Osteocyte (in vitro differentiated cells): ENCODE results near the gene CD27. TPM values are rescaled to one million over a fixed set of nuclear protein-coding genes. Genes with fewer than 3 reads are reported as not detected.
"Not testable (repeated sequence)": the region's sequence is repeated elsewhere in the genome, so short reads cannot be mapped to it uniquely, and the experiment has no call there.

Experiments
- DNase-seq: peaks from one replicate; pipeline ENCODE4 v3.0.0; 2021; ENCODE audit warnings: mixed read lengths; ENCODE audit not compliant: unreplicated experiment; ENCODE audit errors: extremely low spot score
- H3K27ac Mint-ChIP-seq: one replicate; pipeline ENCODE4 v1.8.0; 2021; ENCODE audit warnings: mild to moderate bottlenecking, mixed read lengths; ENCODE audit not compliant: unreplicated experiment
- H3K27me3 Mint-ChIP-seq: one replicate; pipeline ENCODE4 v1.8.0; 2021; ENCODE audit warnings: mixed read lengths; ENCODE audit not compliant: unreplicated experiment
- H3K36me3 Mint-ChIP-seq: one replicate; pipeline ENCODE4 v1.8.0; 2021; ENCODE audit warnings: mixed read lengths; ENCODE audit not compliant: unreplicated experiment
- H3K4me1 Mint-ChIP-seq: one replicate; pipeline ENCODE4 v1.8.0; 2021; ENCODE audit warnings: mixed read lengths; ENCODE audit not compliant: unreplicated experiment
- H3K4me3 Mint-ChIP-seq: one replicate; pipeline ENCODE4 v1.8.0; 2021; ENCODE audit warnings: mild to moderate bottlenecking, moderate library complexity, mixed read lengths; ENCODE audit not compliant: unreplicated experiment
- H3K9me3 Mint-ChIP-seq: one replicate; pipeline ENCODE4 v1.8.0; 2021; ENCODE audit warnings: mixed read lengths; ENCODE audit not compliant: unreplicated experiment
- total RNA-seq: library from RNA; stranded (reverse); gene quantifications from 2 replicates; pipeline ENCODE4 v1.2.1, GENCODE V29; 2021
- TF ChIP-seq, protein P1 (sequence below): fragments of 200-600 bp; sonication (generic); IDR thresholded peaks from 2 replicates; pipeline ENCODE4 v1.5.0; 2021; ENCODE audit warnings: antibody characterized with exemption, mild to moderate bottlenecking, moderate library complexity

The CD27 gene
- total RNA-seq, 1 donor from 2014 or later: not detected

DNA sequence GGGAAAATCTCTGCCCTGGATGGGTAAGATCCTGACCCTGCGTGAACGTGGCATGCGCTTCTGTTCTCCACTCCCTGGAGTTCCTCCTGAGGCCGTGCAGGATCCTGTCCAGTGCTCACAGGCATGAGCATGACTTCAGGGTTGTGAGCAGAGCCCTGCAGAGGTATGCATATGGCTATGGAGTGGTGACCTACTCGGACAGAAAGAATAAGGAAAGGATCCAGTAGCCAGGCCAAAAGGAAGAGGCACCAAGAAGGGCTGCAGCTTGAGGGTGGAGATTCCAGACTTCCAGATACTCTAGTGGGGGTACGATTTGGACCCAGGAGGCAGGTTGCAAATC, 20.8 kb upstream of the CD27 start:
- H3K27ac Mint-ChIP-seq: no peak overlapping the region
- H3K4me1 Mint-ChIP-seq: peaks cover 11% of the 10 kb centered on the region
- TF ChIP-seq, protein P1, sequence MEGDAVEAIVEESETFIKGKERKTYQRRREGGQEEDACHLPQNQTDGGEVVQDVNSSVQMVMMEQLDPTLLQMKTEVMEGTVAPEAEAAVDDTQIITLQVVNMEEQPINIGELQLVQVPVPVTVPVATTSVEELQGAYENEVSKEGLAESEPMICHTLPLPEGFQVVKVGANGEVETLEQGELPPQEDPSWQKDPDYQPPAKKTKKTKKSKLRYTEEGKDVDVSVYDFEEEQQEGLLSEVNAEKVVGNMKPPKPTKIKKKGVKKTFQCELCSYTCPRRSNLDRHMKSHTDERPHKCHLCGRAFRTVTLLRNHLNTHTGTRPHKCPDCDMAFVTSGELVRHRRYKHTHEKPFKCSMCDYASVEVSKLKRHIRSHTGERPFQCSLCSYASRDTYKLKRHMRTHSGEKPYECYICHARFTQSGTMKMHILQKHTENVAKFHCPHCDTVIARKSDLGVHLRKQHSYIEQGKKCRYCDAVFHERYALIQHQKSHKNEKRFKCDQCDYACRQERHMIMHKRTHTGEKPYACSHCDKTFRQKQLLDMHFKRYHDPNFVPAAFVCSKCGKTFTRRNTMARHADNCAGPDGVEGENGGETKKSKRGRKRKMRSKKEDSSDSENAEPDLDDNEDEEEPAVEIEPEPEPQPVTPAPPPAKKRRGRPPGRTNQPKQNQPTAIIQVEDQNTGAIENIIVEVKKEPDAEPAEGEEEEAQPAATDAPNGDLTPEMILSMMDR: no peak
- no peaks in the 10 kb centered on the region for H3K27me3 Mint-ChIP-seq
- H3K36me3 Mint-ChIP-seq: no peaks in the 10 kb centered on the region
- H3K9me3 Mint-ChIP-seq: no peaks in the 10 kb centered on the region
- no peak for DNase-seq
- H3K4me3 Mint-ChIP-seq: no peak overlapping the region

DNA sequence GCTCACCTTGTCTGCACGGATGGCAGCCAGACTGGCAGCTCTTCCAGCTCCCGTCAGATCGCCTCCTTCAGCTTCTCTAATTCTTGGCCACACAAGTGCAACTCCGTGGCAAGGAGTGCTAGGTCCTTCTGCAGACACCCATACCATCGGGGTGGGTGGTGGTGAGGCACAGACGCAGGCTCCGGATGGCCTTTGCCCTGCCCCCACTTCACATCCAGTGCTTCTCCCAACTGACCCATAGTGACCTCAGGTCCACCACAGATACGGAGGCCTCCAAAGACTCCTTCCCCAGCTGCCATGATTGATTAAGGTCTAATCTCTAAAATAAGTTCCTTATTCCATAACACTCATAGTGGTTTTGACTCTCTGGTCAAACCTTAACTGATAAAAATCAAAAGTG, 19.9 kb upstream of the CD27 start:
- H3K27ac Mint-ChIP-seq: no peak overlapping the region
- DNase-seq: no peak

DNA sequence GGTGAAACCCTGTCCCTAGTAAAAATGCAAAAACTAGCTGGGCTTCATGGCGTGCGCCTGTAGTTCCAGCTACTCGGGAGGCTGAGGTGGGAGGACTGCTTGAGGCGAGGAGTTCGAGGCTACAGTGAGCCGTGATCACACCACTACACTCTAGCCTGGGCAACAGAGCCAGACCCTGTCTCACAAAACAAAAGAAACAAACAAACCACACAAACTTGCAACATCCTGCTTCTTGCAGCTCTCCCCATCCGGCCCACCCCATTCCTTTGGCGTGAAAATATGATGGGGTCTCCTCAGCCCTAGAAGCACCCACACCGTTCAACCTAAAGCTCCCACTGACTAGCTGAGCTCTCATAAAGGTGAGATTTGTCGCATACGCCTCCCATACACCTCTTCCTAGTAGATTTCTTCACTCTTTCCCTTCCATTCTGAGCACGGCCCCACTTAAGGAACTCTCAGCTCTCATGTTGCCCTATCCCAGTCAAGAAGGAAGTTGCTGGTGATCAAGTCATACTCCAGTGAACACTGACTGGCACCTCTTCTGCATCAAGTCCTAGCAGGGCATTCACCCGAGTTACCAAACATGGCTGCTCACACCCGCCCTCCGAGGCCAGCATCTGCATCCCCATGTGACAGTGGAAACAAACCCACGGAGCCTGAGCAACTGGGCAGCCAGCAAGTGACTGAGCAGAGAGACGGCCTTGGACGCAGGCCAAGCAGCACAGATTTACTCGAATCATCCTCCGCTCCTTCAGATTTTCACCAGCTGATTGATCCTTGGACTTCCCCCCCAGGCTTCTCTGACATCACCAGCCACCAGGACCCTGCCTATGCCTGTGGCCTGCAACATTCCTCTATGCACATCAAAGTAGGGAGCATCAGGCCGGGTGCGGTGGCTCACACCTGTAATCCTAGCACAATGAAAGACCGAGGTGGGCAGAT, 18.9 kb upstream of the CD27 start:
- TF ChIP-seq, protein P1: no peak
- Mint-ChIP-seq H3K27me3 (no peaks in the 10 kb centered on the region), H3K27ac (no peak overlapping the region), H3K4me1 (peaks cover 19% of the 10 kb centered on the region), H3K36me3 (no peaks in the 10 kb centered on the region), H3K9me3 (no peaks in the 10 kb centered on the region), H3K4me3 (no peak overlapping the region)
- no peak for DNase-seq

More for the DNA sequence above, 19.9 kb upstream of the CD27 start:
- TF ChIP-seq, protein P1: no peak
- H3K27me3 Mint-ChIP-seq: no peaks in the 10 kb centered on the region
- no peak overlapping the region for H3K4me3 Mint-ChIP-seq
- H3K9me3 Mint-ChIP-seq: no peaks in the 10 kb centered on the region
- no peaks in the 10 kb centered on the region for H3K36me3 Mint-ChIP-seq
- peaks cover 15% of the 10 kb centered on the region for H3K4me1 Mint-ChIP-seq

- Mint-ChIP-seq H3K27me3 (no peaks in the 10 kb centered on the region), H3K4me3 (no peak overlapping the region), H3K36me3 (no peaks in the 10 kb centered on the region), H3K4me1 (peaks cover 25% of the 10 kb centered on the region), H3K27ac (no peak overlapping the region), H3K9me3 (no peaks in the 10 kb centered on the region)
- no peak for DNase-seq
- TF ChIP-seq, protein P1: no peak
Observed at GRCh38 chr12:6426882-6427671, 17.7 kb upstream of the CD27 start.

GRCh38 chr12:6427796-6428195, 17.0 kb upstream of the CD27 start:
- not testable (repeated sequence) for H3K9me3 Mint-ChIP-seq, H3K4me3 Mint-ChIP-seq, H3K27me3 Mint-ChIP-seq, H3K36me3 Mint-ChIP-seq, H3K27ac Mint-ChIP-seq, DNase-seq
- peaks cover 25% of the 10 kb centered on the region for H3K4me1 Mint-ChIP-seq
